K562 (cell line): Measurements from ENCODE around the gene KDM4C. TPM values are rescaled to one million over a fixed set of nuclear protein-coding genes. Genes with fewer than 3 reads are reported as not detected.

Experiments
- AFF1 ChIP-seq, 2 experiments: fragments of 450-650 bp; IDR thresholded peaks; 2 replicates each; pipeline ENCODE4 v1.6.1; 2018; ENCODE audit warnings: mild to moderate bottlenecking in 2 of 2, low read depth in 1 of 2; ENCODE audit not compliant: partially characterized antibody in 2 of 2
- BHLHE40 ChIP-seq: IDR thresholded peaks from 2 replicates; pipeline ENCODE4 v1.6.1; 2011; ENCODE audit warnings: low read length, improper control_type of control experiment
- BRCA1 ChIP-seq, 2 experiments: fragments of 450-650 bp in 1 of 2; sonication (generic) in 1 of 2; formaldehyde crosslinking in 1 of 2; IDR thresholded peaks; 2 replicates each; pipeline versions ENCODE4 v1.5.0 to v1.6.1; 2017 to 2020; ENCODE audit warnings: mild to moderate bottlenecking in 1 of 2, missing genetic modification reagents in 1 of 2
- ESRRA ChIP-seq: fragments of 450-650 bp; IDR thresholded peaks from 2 replicates; pipeline ENCODE4 v1.6.1; 2014; ENCODE audit warnings: low read depth, mild to moderate bottlenecking, moderate library complexity, borderline replicate concordance
- HOXB6 ChIP-seq: fragments of 250-450 bp; sonication (Bioruptor Pico); IDR thresholded peaks from 2 replicates; pipeline ENCODE4 v1.5.1; 2022; ENCODE audit warnings: mild to moderate bottlenecking, borderline replicate concordance
- MAFF ChIP-seq: IDR thresholded peaks from 2 replicates; pipeline ENCODE4 v1.6.1; 2012; ENCODE audit warnings: low read length, improper control_type of control experiment
- MED1 ChIP-seq: sonication (generic); formaldehyde crosslinking; IDR thresholded peaks from 2 replicates; pipeline ENCODE4 v1.8.1; 2023; ENCODE audit warnings: missing genetic modification reagents, borderline replicate concordance
- MTA3 ChIP-seq: fragments of 450-650 bp; formaldehyde crosslinking; IDR thresholded peaks from 2 replicates; pipeline ENCODE4 v1.6.1; 2017; ENCODE audit warnings: mild to moderate bottlenecking, borderline replicate concordance
- NR2F6 ChIP-seq: fragments of 450-650 bp; formaldehyde crosslinking; IDR thresholded peaks from 2 replicates; pipeline ENCODE4 v1.4.0; 2020; ENCODE audit warnings: mild to moderate bottlenecking
- PTTG1 ChIP-seq: fragments of 450-650 bp; IDR thresholded peaks from 2 replicates; pipeline ENCODE4 v1.6.1; 2016; ENCODE audit warnings: low read depth, mild to moderate bottlenecking, missing genetic modification characterization, missing compliant biosample characterization
- SMARCC2 ChIP-seq: fragments of 450-650 bp; IDR thresholded peaks from 2 replicates; pipeline ENCODE4 v1.6.1; 2017; ENCODE audit warnings: antibody characterized with exemption, moderate library complexity, mild to moderate bottlenecking, low read depth
- SREBF1 ChIP-seq: fragments of 150-350 bp; IDR thresholded peaks from 2 replicates; pipeline ENCODE4 v1.6.1; 2014; ENCODE audit warnings: antibody characterized with exemption, low read depth, low read length, borderline replicate concordance
- STAT5A ChIP-seq: IDR thresholded peaks from 2 replicates; pipeline ENCODE4 v1.6.1; 2012; ENCODE audit warnings: low read length, inconsistent platforms, borderline replicate concordance
- TAF15 ChIP-seq: fragments of 200-400 bp; formaldehyde crosslinking; IDR thresholded peaks from 2 replicates; pipeline ENCODE4 v1.6.1; 2017; ENCODE audit warnings: mild to moderate bottlenecking, low read depth, low read length, moderate library complexity
- TFAM ChIP-seq: fragments of 250-450 bp; sonication (Bioruptor Pico); conservative IDR thresholded peaks from 2 replicates; pipeline ENCODE4 v1.5.0; 2021; ENCODE audit warnings: mild to moderate bottlenecking, moderate library complexity
- ZNF140 ChIP-seq: fragments of 250-450 bp; sonication (Bioruptor Pico); IDR thresholded peaks from 2 replicates; pipeline ENCODE4 v1.8.0; 2021; ENCODE audit warnings: moderate library complexity, mild to moderate bottlenecking, inconsistent platforms
- ZNF384 ChIP-seq: IDR thresholded peaks from 2 replicates; pipeline ENCODE4 v1.6.1; 2012; ENCODE audit warnings: low read depth, low read length, improper control_type of control experiment
- ZNF696 ChIP-seq: fragments of 250-450 bp; sonication (Bioruptor Pico); conservative IDR thresholded peaks from 2 replicates; pipeline ENCODE4 v1.4.0; 2020; ENCODE audit warnings: mild to moderate bottlenecking, moderate library complexity
- polyA plus RNA-seq, 8 experiments: library from polyadenylated mRNA; depleted of rRNA in 4 of 8; stranded (reverse) in 5 of 8; unstranded in 3 of 8; fragments of >200 nt; fragmentation: Nextera tagmentation in 2 of 8; fragmentation: Illumina TruSeq in 1 of 8; extraction: Ambion mirVana in 2 of 8; extraction: Trizol in 1 of 8; gene quantifications; 2 replicates each; pipeline versions ENCODE4 v1.2.1 to v1.2.3, GENCODE V29; 2011 to 2014; ENCODE audit warnings: inconsistent platforms in 1 of 8, missing spikeins in 1 of 8
- total RNA-seq, 7 experiments: library from RNA; depleted of rRNA in 6 of 7; stranded (reverse); fragments of >200 nt in 6 of 7; fragmentation: Illumina TruSeq in 2 of 7; extraction: Trizol in 2 of 7; gene quantifications; 2 replicates each; pipeline versions ENCODE4 v1.2.1 to v1.2.3, GENCODE V29; 2011 to 2021; ENCODE audit warnings: low replicate concordance in 1 of 7
- TF ChIP-seq, protein P1 (sequence below): fragments of 250-450 bp; sonication (Bioruptor Pico); IDR thresholded peaks from 2 replicates; pipeline ENCODE4 v1.4.0; 2020; ENCODE audit warnings: mild to moderate bottlenecking
- TF ChIP-seq, protein P2 (sequence below): sonication (generic); formaldehyde crosslinking; IDR thresholded peaks from 2 replicates; pipeline ENCODE4 v1.8.1; 2023; ENCODE audit warnings: mild to moderate bottlenecking, missing genetic modification reagents
- TF ChIP-seq, protein P3 (sequence below), 2 experiments: fragments of 450-650 bp; IDR thresholded peaks; 2 replicates each; pipeline ENCODE4 v1.6.1; 2016

Gene KDM4C
- total and polyA plus RNA-seq, 9 of the 15 experiments (the other 6 are each of a cell fraction or from before 2014, with no cell fraction given) = 5.4 to 17.0 (median 12.6) TPM

DNA sequence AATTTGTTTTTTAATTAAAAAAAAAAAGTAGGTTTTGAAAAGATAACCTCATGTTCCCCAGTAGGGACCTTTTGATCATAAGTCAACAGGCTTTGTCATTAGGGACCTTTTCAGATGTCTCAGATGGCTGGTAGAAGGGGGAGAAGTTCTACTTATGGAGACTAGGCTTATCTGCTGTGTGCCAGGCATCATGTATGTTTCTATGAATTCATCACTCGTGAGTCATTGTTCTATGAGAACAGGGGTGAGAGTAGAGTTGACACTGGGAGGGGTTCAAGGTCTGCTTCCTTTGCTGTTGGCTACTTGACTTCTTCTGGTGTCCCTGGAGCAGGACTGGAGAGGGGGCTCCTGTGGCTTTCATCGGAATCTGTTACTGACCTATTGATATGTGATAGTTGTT, 138.8 kb downstream of the KDM4C start (continued):
- no peak for TF ChIP-seq ESRRA
- no peak for TF ChIP-seq MAFF
- TF ChIP-seq ZNF696 (CRISPR knock-in tag) = no peak
- TF ChIP-seq, protein P1, sequence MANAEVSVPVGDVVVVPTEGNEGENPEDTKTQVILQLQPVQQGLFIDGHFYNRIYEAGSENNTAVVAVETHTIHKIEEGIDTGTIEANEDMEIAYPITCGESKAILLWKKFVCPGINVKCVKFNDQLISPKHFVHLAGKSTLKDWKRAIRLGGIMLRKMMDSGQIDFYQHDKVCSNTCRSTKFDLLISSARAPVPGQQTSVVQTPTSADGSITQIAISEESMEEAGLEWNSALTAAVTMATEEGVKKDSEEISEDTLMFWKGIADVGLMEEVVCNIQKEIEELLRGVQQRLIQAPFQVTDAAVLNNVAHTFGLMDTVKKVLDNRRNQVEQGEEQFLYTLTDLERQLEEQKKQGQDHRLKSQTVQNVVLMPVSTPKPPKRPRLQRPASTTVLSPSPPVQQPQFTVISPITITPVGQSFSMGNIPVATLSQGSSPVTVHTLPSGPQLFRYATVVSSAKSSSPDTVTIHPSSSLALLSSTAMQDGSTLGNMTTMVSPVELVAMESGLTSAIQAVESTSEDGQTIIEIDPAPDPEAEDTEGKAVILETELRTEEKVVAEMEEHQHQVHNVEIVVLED = no peak
- TF ChIP-seq BRCA1 (IDR thresholded peaks at IDR 0.05) = no peak
- TF ChIP-seq BRCA1 (CRISPR knock-in tag; IDR thresholded peaks at IDR 0.05) = no peak
- TF ChIP-seq NR2F6 = no peak
- no peak for TF ChIP-seq SREBF1
- TF ChIP-seq TAF15 = no peak
- no peak for TF ChIP-seq AFF1 (IDR thresholded peaks at IDR 0.05; ENCODE audit: low read depth in 1 of 2, partially characterized antibody in 2 of 2)
- TF ChIP-seq MED1 (CRISPR knock-in tag) = no peak
- TF ChIP-seq ZNF140 (CRISPR knock-in tag) = no peak
- TF ChIP-seq BHLHE40 = 0 out of 2 replicates have a peak, but pooled peaks have one; percentile 28
- TF ChIP-seq MTA3 = no peak
- peak; percentile 14; the same call in 1 of the 2 replicates for TF ChIP-seq ZNF384
- TF ChIP-seq, protein P2, sequence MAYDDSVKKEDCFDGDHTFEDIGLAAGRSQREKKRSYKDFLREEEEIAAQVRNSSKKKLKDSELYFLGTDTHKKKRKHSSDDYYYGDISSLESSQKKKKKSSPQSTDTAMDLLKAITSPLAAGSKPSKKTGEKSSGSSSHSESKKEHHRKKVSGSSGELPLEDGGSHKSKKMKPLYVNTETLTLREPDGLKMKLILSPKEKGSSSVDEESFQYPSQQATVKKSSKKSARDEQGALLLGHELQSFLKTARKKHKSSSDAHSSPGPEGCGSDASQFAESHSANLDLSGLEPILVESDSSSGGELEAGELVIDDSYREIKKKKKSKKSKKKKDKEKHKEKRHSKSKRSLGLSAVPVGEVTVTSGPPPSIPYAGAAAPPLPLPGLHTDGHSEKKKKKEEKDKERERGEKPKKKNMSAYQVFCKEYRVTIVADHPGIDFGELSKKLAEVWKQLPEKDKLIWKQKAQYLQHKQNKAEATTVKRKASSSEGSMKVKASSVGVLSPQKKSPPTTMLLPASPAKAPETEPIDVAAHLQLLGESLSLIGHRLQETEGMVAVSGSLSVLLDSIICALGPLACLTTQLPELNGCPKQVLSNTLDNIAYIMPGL = no peak
- TF ChIP-seq, protein P3, sequence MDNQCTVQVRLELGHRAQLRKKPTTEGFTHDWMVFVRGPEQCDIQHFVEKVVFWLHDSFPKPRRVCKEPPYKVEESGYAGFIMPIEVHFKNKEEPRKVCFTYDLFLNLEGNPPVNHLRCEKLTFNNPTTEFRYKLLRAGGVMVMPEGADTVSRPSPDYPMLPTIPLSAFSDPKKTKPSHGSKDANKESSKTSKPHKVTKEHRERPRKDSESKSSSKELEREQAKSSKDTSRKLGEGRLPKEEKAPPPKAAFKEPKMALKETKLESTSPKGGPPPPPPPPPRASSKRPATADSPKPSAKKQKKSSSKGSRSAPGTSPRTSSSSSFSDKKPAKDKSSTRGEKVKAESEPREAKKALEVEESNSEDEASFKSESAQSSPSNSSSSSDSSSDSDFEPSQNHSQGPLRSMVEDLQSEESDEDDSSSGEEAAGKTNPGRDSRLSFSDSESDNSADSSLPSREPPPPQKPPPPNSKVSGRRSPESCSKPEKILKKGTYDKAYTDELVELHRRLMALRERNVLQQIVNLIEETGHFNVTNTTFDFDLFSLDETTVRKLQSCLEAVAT (IDR thresholded peaks at IDR 0.05) = no peak
- no peak for TF ChIP-seq PTTG1 (tag)
- peak; percentile 56 for TF ChIP-seq STAT5A
- peak; percentile 39; the same call in 1 of the 2 replicates for TF ChIP-seq SMARCC2
- TF ChIP-seq HOXB6 (CRISPR knock-in tag) = no peak
- TF ChIP-seq TFAM (CRISPR knock-in tag) = no peak
